OCI-LY1 (cell line): ENCODE measurements around the gene PIAS2.

ENCODE experiments used
- EZH2 ChIP-seq: fragments of 200-600 bp; sonication (generic), shearing (Covaris generic); IDR thresholded peaks from 2 replicates; pipeline ENCODE4 v1.8.0; 2017; ENCODE audit warnings: borderline replicate concordance, mixed run types, mild to moderate bottlenecking, antibody characterized with exemption, low read length, moderate library complexity, mixed read lengths
- TF ChIP-seq, protein P1 (sequence below): fragments of 200-600 bp; sonication (generic), shearing (Covaris generic); IDR thresholded peaks from 2 replicates; pipeline ENCODE4 v1.5.1; 2017; ENCODE audit warnings: mild to moderate bottlenecking, antibody characterized with exemption, low read length, moderate library complexity, mixed read lengths

DNA sequence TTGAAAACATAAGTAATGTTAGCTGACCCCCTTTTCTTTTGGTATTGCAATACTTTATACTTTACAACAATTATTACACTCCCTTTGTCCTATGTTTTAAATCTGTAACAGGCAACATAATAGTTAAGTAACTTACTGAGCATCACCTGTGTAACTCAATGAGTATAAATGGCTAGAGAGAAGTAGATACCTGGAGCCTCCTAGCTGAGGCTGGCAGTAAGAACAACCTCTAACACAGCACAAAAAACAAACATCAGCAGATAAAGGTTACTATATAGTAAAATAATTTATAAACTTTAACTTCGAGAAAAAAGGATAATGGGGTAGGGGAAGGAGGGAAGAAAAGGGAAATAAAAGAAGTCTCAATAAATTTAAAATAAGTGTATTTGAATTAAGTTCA lies 87.4 kb downstream of the PIAS2 start:
- TF ChIP-seq, protein P1, sequence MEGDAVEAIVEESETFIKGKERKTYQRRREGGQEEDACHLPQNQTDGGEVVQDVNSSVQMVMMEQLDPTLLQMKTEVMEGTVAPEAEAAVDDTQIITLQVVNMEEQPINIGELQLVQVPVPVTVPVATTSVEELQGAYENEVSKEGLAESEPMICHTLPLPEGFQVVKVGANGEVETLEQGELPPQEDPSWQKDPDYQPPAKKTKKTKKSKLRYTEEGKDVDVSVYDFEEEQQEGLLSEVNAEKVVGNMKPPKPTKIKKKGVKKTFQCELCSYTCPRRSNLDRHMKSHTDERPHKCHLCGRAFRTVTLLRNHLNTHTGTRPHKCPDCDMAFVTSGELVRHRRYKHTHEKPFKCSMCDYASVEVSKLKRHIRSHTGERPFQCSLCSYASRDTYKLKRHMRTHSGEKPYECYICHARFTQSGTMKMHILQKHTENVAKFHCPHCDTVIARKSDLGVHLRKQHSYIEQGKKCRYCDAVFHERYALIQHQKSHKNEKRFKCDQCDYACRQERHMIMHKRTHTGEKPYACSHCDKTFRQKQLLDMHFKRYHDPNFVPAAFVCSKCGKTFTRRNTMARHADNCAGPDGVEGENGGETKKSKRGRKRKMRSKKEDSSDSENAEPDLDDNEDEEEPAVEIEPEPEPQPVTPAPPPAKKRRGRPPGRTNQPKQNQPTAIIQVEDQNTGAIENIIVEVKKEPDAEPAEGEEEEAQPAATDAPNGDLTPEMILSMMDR, result no peak
- no peak for TF ChIP-seq EZH2
